ENCODE data around the gene C22orf31.

The C22orf31 gene

DNA sequence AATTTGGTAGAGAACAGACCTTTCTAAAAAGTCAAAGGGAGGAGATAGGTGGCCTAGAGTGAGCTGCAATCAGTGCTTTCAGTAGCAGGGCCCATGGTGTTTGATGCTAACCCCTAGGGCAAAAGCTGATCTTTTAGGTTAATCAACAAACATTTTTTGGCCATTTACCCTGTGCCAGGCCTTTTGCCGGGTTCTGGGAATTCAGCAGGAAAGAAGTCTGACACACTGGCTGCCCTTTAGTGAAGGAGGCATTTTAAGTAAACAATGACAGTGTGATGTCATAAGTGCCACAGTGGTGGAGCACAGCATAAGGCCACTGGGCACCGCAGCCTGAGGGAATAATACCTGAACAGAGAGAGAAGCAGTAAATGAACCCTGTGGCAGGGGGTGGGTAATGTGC lies 29.0 kb downstream of the C22orf31 start:
- TF ChIP-seq, protein P1, sequence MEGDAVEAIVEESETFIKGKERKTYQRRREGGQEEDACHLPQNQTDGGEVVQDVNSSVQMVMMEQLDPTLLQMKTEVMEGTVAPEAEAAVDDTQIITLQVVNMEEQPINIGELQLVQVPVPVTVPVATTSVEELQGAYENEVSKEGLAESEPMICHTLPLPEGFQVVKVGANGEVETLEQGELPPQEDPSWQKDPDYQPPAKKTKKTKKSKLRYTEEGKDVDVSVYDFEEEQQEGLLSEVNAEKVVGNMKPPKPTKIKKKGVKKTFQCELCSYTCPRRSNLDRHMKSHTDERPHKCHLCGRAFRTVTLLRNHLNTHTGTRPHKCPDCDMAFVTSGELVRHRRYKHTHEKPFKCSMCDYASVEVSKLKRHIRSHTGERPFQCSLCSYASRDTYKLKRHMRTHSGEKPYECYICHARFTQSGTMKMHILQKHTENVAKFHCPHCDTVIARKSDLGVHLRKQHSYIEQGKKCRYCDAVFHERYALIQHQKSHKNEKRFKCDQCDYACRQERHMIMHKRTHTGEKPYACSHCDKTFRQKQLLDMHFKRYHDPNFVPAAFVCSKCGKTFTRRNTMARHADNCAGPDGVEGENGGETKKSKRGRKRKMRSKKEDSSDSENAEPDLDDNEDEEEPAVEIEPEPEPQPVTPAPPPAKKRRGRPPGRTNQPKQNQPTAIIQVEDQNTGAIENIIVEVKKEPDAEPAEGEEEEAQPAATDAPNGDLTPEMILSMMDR (conservative IDR thresholded peaks at IDR 0.05; ENCODE audit: low read length), result no peak
- no peak overlapping the region for H3K4me3 ChIP-seq (ENCODE audit: low read length)
- DNase-seq (ENCODE audit: low read depth), result no peak

DNA sequence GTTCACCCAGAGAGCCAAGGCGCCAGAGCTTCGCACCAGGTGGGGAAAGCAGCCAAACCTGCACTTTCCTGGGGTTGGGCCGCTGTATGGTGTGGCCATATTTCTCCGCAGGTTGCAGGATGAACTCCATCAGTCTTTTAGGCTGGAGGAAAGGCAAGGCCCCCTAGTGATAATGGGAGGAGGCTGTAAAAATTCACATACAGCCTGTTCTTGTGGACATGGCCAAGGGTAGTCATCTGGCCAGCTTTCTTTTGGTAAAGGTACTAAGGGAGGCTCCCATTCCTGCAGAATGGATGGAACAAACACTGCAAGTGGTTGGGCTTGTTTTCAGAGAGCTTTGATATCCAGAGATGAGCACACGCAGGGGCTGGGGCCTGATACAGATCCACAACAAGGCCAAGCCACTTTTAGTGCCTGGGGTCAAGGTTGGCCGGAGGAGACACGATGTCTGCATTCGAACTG lies 29.6 kb downstream of the C22orf31 start:
- DNase-seq (ENCODE audit: low read depth), result no peak
- TF ChIP-seq, protein P1 (conservative IDR thresholded peaks at IDR 0.05; ENCODE audit: low read length), result no peak; the same call in 1 of the 2 replicates
- no peak overlapping the region for H3K4me3 ChIP-seq (ENCODE audit: low read length)

DNA sequence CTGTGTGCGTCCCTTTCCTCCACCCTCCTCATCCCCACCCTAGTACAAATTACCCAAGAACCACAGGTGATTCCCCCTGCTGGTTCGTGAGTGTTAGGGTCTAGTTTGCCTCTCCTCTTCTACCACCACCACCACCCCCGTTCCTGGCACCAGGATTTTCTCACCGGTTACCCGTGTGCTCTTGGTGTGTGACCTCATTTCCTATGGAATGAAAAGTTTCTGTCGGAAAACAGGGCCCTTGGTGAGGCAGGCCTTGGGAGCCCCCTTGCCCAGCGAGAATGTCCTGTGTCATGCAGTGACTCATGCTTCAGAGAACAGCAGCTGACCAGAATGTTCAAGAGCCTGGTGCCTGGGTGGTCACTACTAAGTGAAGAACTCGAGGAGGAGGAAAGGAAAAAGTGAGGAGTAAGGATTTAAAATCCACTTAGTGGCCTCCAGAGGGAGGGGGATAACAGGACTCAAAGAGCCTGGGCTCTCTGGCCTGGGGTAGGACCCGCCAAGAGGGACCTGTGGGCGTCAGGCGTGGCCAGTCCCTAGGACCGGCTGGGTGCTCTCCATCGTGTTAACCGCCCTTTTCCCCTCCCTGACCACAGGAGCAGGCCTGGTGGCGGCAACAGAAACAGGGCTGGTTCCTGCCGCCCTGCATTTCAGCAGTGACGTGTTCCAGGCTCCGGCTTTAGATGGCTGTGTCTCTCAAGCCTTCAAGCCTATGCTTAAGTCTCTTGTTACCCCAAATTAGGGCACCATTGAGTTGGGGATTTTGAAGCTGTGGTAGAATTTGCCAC lies 30.2 kb downstream of the C22orf31 start:
- DNase-seq (ENCODE audit: low read depth), result peak; percentile 87
- peak overlapping the region; percentile 44 for H3K4me3 ChIP-seq (ENCODE audit: low read length)
- TF ChIP-seq, protein P1 (conservative IDR thresholded peaks at IDR 0.05; ENCODE audit: low read length), result peak; percentile 30; the same call in 1 of the 2 replicates

DNA sequence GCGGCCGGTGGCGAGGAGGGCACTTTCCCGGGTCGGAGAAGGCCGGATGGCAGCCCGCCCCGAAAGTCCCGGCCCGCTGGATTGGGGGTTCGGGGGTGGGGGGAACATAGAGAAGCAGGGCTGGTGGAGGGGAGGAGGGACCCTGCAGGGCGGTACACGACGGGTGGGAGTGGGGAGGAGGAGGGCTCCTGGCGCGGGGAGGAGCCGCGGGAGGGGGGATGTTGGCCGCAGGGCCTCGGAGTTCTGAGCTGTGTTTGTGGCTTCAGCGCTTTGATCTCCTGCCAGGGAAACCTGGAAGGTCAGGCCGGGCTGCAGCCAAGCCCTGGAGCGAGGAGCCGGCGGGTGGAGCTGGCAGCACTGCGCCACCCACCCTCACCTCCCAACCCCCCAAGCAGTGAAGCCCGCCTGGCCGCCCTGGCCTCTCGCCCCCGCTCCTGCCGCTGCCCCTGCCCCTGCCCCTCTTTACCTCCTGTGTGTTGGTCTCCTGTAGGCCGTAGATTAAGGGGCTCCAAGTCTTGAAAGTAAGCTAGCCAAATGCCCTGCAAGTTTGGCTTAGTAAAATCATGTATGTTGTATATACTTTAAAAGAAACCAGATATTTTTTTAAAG lies 30.9 kb downstream of the C22orf31 start:
- DNase-seq (ENCODE audit: low read depth), result peak; percentile 59
- TF ChIP-seq, protein P1 (conservative IDR thresholded peaks at IDR 0.05; ENCODE audit: low read length), result no peak
- peak overlapping the region; percentile 44 for H3K4me3 ChIP-seq (ENCODE audit: low read length)

DNA sequence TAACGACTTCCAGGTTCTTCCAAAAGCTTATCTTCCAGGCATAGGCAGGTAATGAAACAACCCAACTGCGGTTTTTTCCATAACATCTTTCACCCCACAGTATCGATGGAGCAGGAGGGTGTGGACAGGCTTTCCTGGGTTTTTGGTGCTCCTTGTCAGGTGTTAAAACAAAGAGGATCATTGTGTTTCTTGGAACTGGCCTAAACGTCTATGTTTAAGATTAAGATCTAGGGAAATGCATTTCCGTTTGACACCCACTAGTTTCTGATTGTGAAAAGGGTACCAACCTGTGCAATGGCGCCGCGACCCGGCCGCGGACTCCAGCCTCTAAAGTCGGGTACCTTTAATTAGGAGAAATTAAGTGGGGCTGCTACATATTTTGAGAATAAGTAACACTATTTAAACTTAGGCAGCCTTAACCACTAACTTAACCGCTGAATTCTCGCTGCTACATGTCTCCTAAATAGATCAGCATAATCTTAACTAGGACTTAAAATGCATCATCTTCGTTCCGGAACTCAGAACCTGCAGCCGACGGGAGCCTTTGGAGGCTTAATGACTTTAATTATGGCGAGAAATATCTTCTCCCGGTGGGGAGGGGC lies 31.5 kb downstream of the C22orf31 start:
- TF ChIP-seq, protein P1 (conservative IDR thresholded peaks at IDR 0.05; ENCODE audit: low read length), result no peak
- DNase-seq (ENCODE audit: low read depth), result peak; percentile 41
- peak overlapping the region; percentile 44 for H3K4me3 ChIP-seq (ENCODE audit: low read length)

DNA sequence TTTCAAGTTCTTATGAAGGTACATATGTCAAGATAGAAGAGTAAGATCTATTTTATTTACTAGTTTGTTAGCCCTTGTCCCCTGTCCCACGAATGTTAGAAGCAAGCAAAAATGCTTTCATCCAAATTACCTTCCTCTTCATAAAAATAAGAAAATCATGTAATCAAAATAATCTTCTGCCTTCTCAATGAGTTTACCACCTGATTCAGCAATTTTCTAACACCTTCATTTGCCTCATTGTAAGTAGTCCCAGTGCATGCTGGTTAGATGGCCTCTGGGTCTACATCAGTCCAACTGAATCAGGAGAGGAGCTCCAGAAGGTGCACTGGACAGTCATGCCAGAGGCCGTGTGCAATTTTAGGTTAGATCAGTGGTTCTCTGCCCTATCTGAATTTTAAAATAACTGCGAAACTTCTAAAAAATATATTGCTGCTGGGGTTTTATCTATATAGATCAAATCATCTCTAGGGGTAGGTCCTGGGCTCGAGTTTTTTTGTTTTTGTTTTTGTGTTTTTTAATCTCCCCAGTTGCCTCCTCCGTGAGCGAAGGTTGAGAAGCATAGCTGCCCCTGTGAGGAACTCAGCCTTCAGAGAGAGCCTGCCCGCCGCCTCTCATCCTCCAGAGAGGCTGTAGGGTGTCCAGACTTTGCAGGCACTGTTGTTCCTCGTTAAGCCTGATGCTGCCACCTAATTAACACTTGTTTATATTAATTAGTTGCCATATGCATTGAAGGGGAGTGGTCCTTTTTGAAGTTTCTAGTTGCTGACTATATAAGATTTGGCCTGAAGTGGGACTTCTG lies 32.2 kb downstream of the C22orf31 start:
- TF ChIP-seq, protein P1 (conservative IDR thresholded peaks at IDR 0.05; ENCODE audit: low read length), result no peak
- H3K4me3 ChIP-seq (ENCODE audit: low read length), result no peak overlapping the region
- no peak for DNase-seq (ENCODE audit: low read depth)

Measured in AG10803 (cell line).